GM18907 (cell line): ENCODE measurements around the gene TRABD2B.

ENCODE experiments used
- ATAC-seq: cut with Tn5 transposase; IDR thresholded peaks from one replicate; pipeline ENCODE4 v1.9.1; 2021; ENCODE audit warnings: mild to moderate bottlenecking, moderate library complexity; ENCODE audit not compliant: unreplicated experiment

Gene TRABD2B

GRCh38 chr1:47783638-47784496, 213.3 kb downstream of the TRABD2B start:
- ATAC-seq: no peak

- ATAC-seq: no peak
These were observed 214.6 kb downstream of the TRABD2B start for GRCh38 chr1:47782414-47783166.

- ATAC-seq: no peak
These were observed 215.8 kb downstream of the TRABD2B start for GRCh38 chr1:47781171-47781959.

DNA sequence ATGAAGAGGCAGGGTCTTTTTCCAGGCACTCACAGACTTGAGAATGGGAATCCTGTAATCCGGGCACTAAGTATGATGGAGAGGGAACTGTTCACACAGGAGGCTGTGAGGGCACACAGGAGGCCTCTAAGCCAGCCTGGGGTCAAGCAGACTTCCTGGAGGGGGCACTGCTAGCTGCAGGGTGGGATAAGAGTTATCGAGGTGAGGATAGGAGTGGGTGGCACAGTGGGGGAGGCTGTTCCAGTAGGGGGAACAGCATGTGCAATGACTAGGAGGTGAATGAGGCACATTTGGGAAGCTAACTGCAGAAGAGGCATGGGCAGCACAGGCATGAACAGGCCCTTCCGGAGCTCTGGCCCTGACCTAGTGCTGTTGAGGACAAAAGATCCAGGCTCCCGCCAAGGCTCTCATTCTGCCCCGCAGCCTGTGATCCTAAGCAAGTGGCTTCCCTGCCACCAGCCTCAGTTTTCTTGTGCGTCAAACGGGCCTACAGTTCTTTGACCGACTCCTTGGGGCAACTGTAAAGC, 216.7 kb downstream of the TRABD2B start:
- no peak for ATAC-seq

GRCh38 chr1:47779613-47780012, 217.6 kb downstream of the TRABD2B start:
- no peak for ATAC-seq

DNA sequence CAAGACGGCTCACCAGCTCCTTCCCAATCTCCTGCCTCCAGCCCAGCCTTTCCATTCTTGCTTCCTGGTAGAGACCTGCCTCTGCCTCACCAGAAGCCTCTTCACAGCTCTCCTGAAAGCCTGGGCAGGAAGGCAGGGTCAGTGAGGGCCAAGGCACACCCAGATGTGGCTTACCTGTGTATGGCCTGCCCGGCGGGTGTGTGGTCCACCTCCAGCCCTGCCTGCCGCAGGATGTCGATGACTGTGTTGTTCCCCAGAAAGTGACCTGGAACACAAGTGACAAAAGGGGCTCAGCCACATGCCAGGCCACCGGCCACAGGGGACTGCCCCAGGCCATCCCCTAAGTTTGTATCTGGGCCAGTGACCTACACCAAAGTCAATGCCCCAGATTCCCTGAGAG, 218.9 kb downstream of the TRABD2B start:
- ATAC-seq: no peak

GRCh38 chr1:47777322-47777721, 219.9 kb downstream of the TRABD2B start:
- ATAC-seq: no peak

- ATAC-seq: no peak
These were observed 220.5 kb downstream of the TRABD2B start for GRCh38 chr1:47776667-47777131.

DNA sequence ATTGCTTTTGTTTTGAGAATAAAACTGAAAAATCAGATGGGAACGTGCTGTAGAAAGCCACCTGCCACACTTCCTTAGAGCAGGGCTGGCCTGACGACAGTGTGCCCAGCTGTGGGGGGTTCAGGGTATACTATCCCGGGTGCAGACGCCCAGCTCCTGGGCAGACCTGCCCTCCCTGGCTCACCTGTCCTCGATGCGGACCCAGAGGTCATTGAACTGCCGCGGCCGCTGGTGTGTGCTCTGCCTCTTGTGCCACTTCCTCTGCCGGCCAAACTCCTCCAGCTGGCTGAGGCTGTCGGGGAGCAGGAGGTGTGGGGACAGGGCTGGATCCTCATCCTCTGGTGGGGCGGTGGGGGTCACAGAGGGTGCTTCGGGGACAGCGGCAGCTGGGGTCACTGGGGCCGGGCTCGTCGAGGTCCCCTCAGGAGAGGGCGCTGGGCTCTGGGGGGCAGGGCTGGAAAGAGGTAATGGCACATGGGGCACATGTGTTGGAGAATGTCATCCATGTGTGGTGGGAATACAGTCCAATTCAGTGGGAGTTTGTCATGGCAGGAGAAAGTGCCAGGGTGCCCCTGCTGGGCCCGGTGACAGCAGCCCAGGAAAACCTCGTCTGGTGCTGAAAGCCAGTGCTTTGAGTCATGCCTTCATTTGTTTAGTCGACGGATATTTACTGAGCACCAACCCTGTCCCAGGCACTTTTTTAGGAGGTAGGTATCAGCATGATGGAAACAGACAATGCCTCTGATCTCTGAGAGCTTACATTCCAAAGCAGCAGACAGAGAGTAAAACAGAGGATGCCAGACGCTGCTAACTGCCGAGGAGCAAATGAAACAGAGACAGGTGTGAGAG, 222.0 kb downstream of the TRABD2B start:
- no peak for ATAC-seq

GRCh38 chr1:47772960-47773682, 224.1 kb downstream of the TRABD2B start:
- ATAC-seq: no peak

GRCh38 chr1:47772281-47772680, 224.9 kb downstream of the TRABD2B start:
- no peak for ATAC-seq

- no peak for ATAC-seq
These were observed 225.4 kb downstream of the TRABD2B start for GRCh38 chr1:47771751-47772150.

DNA sequence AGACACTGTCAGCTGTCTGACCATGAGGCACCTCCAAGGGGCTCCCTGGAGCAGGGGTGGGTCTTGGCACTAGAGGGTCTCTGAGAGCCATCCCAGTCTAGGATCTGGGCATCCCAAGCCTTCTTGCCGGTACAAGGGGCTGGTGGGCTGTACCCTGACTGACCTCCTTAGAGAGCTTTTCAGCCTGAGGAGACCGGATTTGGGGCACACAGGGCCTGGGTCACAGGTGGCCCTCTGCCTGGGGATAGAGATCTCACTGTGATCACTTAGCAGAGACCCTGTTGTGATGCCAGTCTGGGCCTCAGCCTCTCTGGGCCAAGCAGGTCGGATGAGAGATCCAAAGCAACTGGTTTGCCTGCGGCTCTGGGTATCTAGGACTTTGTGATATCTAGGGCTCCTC, 227.2 kb downstream of the TRABD2B start:
- no peak for ATAC-seq

DNA sequence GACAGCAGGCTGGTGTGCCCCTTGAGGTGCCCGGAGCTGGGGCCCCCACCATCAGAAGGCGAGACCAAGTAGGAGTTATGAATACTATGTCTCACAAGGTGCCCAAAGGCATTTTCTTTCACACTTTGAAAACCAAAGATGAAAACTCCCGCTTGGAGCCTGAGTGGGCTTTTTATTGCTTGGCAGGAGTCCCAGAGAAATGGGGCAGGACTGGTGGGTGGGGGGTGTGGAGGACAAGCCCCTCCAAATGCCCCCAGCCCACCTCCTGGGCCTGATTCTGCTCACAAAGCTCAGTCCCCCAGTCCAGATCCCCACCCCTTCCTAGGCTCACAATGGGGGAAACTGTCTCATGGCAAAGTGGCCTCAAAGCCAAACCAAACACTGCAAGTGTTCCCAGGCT, 227.9 kb downstream of the TRABD2B start:
- no peak for ATAC-seq

- no peak for ATAC-seq
These were observed 229.5 kb downstream of the TRABD2B start for GRCh38 chr1:47767741-47768100.

GRCh38 chr1:47766832-47767740, 230.1 kb downstream of the TRABD2B start:
- ATAC-seq: no peak

DNA sequence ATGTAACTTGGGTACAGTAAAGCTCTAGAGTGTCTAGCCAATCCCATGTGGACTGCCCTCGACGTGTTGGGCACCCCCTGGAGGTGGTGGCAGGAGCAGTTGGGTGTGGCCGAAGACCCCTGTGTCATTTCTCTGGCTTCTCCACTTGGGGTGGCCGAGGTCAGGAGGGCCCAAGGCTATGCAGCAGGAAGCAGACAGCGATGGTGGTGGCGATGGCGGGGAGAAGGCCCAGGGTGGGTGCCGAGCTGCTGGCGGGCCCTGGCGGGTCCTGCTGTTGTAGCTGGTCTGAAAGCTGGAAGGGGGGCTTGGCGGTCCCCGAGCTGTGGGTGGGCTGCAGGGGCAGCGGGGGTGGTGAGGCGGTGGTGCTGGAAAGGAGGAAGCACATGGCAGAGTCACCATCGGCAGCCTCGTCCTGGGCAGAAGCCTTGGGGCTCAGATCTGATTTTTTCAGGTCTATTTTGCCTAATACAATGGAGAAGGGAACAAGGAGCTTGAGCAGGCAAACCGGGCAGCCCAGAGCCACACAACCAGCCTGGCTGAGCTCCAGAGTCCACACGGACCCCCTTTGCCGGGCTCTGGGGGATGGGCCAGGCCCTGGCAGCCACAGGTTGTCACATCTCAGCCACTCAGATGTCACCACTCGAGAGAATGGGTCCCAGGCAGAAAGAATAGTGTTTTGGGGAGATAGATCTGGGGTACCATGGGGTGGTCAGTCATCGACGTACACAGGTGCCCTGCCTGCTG, 231.3 kb downstream of the TRABD2B start:
- no peak for ATAC-seq

DNA sequence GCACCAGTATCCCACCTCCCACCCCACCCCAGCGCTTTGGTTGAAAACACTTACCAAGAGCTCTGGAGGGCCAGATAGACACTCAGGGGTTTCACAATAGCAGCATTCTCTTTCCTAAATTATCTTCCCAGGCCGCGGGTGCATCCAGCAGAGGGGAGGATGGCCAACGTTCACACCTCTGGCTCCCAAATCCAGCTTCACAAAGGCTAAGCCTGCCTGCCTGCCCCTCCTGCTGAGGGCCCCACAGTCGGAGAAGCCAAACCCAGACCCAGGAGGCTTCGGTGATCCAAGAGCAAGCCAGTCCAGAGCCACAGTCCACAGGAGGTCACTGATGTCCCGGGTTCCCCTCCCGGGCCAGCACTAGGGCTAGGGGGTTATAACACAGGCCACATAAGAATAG, 231.9 kb downstream of the TRABD2B start:
- no peak for ATAC-seq
